GM12878 (cell line): ENCODE measurements around the gene NPTN.

Source experiments
- ATF2 ChIP-seq: IDR thresholded peaks from 2 replicates; pipeline ENCODE4 v1.6.1; 2012; ENCODE audit warnings: low read length, inconsistent platforms
- CTCF ChIP-seq, 3 experiments: IDR thresholded peaks in 2 of 3; conservative IDR thresholded peaks in 1 of 3; 2 replicates each; pipeline ENCODE4 v1.5.1; 2011; ENCODE audit warnings: low read depth in 3 of 3, low read length in 3 of 3, mild to moderate bottlenecking in 3 of 3, control low read depth in 2 of 3, moderate library complexity in 2 of 3, inconsistent platforms in 1 of 3, mixed read lengths in 1 of 3; ENCODE audit not compliant: control insufficient read depth in 2 of 3, insufficient read depth in 1 of 3; ENCODE audit errors: extremely low read depth in 1 of 3
- EZH2 ChIP-seq: IDR thresholded peaks from 2 replicates; pipeline ENCODE4 v1.6.1; 2012; ENCODE audit warnings: low read depth, mild to moderate bottlenecking, control low read depth, inconsistent platforms, low read length, borderline replicate concordance; ENCODE audit not compliant: control insufficient read depth
- FOXK2 ChIP-seq: fragments of 450-650 bp; IDR thresholded peaks from 2 replicates; pipeline ENCODE4 v1.6.1; 2017; ENCODE audit warnings: mild to moderate bottlenecking, moderate library complexity
- NRF1 ChIP-seq: conservative IDR thresholded peaks from 2 replicates; pipeline ENCODE4 v1.6.1; 2011; ENCODE audit warnings: mild to moderate bottlenecking, low read depth, low read length, improper control_type of control experiment
- POLR2AphosphoS2 ChIP-seq: IDR thresholded peaks from 2 replicates; pipeline ENCODE4 v1.6.1; 2011; ENCODE audit warnings: low read depth, mild to moderate bottlenecking, low read length, improper control_type of control experiment, moderate library complexity
- SP1 ChIP-seq: IDR thresholded peaks from one replicate; pipeline ENCODE4 v1.6.1; 2011; ENCODE audit warnings: low read depth, low read length

DNA sequence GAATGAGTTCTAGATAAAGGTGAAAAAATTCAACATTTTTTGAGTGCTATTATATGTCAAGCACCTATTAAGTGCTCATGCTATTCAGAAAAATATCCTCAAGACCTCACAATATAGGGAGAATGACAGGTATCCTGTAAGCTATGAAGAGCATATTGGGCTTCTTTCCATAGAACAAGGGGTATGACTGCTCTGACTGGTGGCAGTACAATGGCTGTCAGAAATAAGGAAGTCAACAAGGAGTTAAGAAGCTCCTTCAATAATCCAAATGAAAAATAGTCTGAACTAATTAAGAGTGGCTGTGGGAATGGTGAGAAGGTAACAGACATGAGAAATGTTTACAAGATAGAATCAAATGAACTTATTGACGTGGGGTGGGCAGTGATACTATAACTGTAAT is 24.7 kb downstream of the NPTN start:
- TF ChIP-seq ATF2 = no peak
- TF ChIP-seq SP1 = no peak
- no peak for TF ChIP-seq EZH2
- no peak for TF ChIP-seq FOXK2
- TF ChIP-seq NRF1 = no peak
- no peak for TF ChIP-seq POLR2AphosphoS2
- no peak for TF ChIP-seq CTCF (IDR thresholded peaks at IDR 0.05 in 2 of 3, conservative IDR thresholded peaks at IDR 0.05 in 1 of 3; ENCODE audit: control insufficient read depth in 2 of 3, extremely low read depth in 1 of 3, insufficient read depth in 1 of 3, low read depth in 3 of 3, low read length in 3 of 3)
